Activated CD4-positive, alpha-beta T cell treated with anti-CD3 and anti-CD28 coated beads for 36 hours (primary cell): ENCODE results near the gene ODF2. TPM values are rescaled to one million over a fixed set of nuclear protein-coding genes. Genes with fewer than 3 reads are reported as not detected.
"Not testable (repeated sequence)": the region's sequence is repeated elsewhere in the genome, so short reads cannot be mapped to it uniquely, and the experiment has no call there.

ENCODE experiments used
- ATAC-seq: fragments of 200-7000 bp; cut with Tn5 transposase; one replicate; pipeline ENCODE4 v1.10.0; 2021; ENCODE audit warnings: mild to moderate bottlenecking, moderate library complexity
- CTCF ChIA-PET: fragments of 350-600 bp; sonication (Branson Sonifier 250); formaldehyde crosslinking; loops from one replicate; lab custom pipeline; 2021; ENCODE audit warnings: antibody characterized with exemption; lab: Charles Lee
- POLR2A ChIA-PET: fragments of 350-600 bp; sonication (Branson Sonifier 250); formaldehyde crosslinking; loops from one replicate; lab custom pipeline; 2021; ENCODE audit warnings: antibody characterized with exemption, inconsistent platforms; lab: Charles Lee
- DNase-seq: peaks from one replicate; pipeline ENCODE4 v3.0.0-alpha.2; 2020
- H3K27ac Mint-ChIP-seq: one replicate; pipeline ENCODE4 v1.8.0; 2021; ENCODE audit warnings: mixed read lengths
- H3K27me3 Mint-ChIP-seq: one replicate; pipeline ENCODE4 v1.8.0; 2021; ENCODE audit warnings: mixed read lengths
- H3K36me3 Mint-ChIP-seq: one replicate; pipeline ENCODE4 v1.8.0; 2021; ENCODE audit warnings: low read depth, mixed read lengths
- H3K4me1 Mint-ChIP-seq: one replicate; pipeline ENCODE4 v1.8.0; 2021; ENCODE audit warnings: mixed read lengths
- H3K4me3 Mint-ChIP-seq: one replicate; pipeline ENCODE4 v1.8.0; 2021; ENCODE audit warnings: mild to moderate bottlenecking, moderate library complexity, mixed read lengths
- H3K9me3 Mint-ChIP-seq: one replicate; pipeline ENCODE4 v1.8.0; 2021; ENCODE audit warnings: low read depth, mixed read lengths
- intact Hi-C, 2 experiments: fragments of 100-400 bp; cut with DNase I in 1 of 2; cut with micrococcal nuclease in 1 of 2; formaldehyde crosslinking; loops; one replicate each; pipeline versions ENCODE4 v1.14.2 to v1.15.1; 2022 to 2024; cut with DNase I, micrococcal nuclease
- total RNA-seq, 2 experiments: library from RNA; stranded (reverse); gene quantifications; one replicate each; pipeline ENCODE4 v1.2.3, GENCODE V29; 2021

The ODF2 gene
- total RNA-seq, 2 experiments from 2014 or later: 73.5 to 86.4 TPM

- peaks cover 45% of the 10 kb centered on the region for H3K36me3 Mint-ChIP-seq
- POLR2A ChIA-PET: interaction anchor here (0.7 kb wide), 1 partner anchor 155 kb away, joined by 3 read pairs; no protein-coding TSS in a partner anchor
- DNase-seq (no peak), ATAC-seq (no peak)
- H3K27ac Mint-ChIP-seq: no peak overlapping the region
- no peaks in the 10 kb centered on the region for H3K27me3 Mint-ChIP-seq
- CTCF ChIA-PET: no interaction called here
- H3K4me1 Mint-ChIP-seq: peaks cover 2% of the 10 kb centered on the region
- H3K9me3 Mint-ChIP-seq: no peaks in the 10 kb centered on the region
- no peak overlapping the region for H3K4me3 Mint-ChIP-seq
- intact Hi-C loops: no loop called here
These were observed 43.1 kb downstream of the ODF2 start for GRCh38 chr9:128498911-128499310.

DNA sequence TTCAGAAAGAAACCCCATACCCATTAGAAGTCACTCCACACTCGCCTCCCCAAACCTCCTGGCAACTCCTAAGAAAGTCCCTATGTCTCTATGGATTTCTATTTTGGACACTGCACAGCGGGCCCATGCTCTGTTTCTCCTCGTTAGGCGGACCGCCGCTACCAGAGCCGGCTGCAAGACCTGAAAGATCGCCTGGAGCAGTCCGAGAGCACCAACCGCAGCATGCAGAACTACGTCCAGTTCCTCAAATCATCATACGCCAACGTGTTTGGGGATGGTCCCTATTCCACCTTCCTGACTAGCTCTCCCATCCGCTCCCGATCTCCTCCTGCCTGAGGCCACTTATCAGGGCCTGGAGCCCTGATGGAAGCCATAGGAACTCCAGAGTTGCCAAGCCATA is 44.1 kb downstream of the ODF2 start:
- DNase-seq (no peak), ATAC-seq (no peak)
- H3K27ac Mint-ChIP-seq: no peak overlapping the region
- ChIA-PET CTCF (interaction anchor here (0.8 kb wide), 1 partner anchor 9 kb away, joined by 3 read pairs; no protein-coding TSS in a partner anchor), POLR2A (no interaction called here)
- peaks cover 41% of the 10 kb centered on the region for H3K36me3 Mint-ChIP-seq
- H3K4me3 Mint-ChIP-seq: no peak overlapping the region
- no peaks in the 10 kb centered on the region for H3K9me3 Mint-ChIP-seq
- H3K27me3 Mint-ChIP-seq: no peaks in the 10 kb centered on the region
- intact Hi-C loops: loop anchor here in 1 of 2 experiments (5.0 kb wide), 1 partner anchor 43 kb away; the partner anchor contains the start of gene ODF2
- H3K4me1 Mint-ChIP-seq: peaks cover 4% of the 10 kb centered on the region

GRCh38 chr9:128503415-128503825 is 47.6 kb downstream of the ODF2 start:
- ATAC-seq, H3K27ac Mint-ChIP-seq, H3K27me3 Mint-ChIP-seq, H3K9me3 Mint-ChIP-seq, DNase-seq, POLR2A ChIA-PET: not testable (repeated sequence)
- intact Hi-C loops: loop anchor here in 1 of 2 experiments (5.0 kb wide), 1 partner anchor 46 kb away; the partner anchor contains the start of gene ODF2
- CTCF ChIA-PET: interaction anchor here (0.5 to 0.6 kb wide), 2 partner anchors 50 to 104 kb away, joined by 3 read pairs; no protein-coding TSS in a partner anchor
- Mint-ChIP-seq H3K4me3 (peak overlapping the region; percentile 95), H3K36me3 (peaks cover 30% of the 10 kb centered on the region), H3K4me1 (peaks cover 16% of the 10 kb centered on the region)

DNA sequence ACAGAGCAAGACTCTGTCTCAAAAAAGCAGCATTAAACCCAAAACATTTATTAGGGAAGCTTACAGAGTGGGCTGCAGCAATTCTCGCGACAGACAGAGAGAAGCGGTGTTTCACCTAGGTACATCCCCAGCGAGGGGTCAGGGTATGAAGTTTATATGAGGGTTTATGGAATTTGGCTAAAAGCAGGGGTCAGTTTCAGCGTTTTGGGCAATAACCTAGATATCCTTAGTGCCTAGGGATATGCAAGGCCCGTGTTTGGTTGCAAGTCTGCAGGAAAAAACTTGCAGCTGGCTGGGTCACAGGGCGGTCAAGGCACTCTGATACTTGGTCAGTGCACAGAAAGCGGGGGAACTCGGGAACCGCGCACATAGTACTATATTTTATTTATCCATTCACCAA is 48.1 kb downstream of the ODF2 start:
- DNase-seq (peak; percentile 11), ATAC-seq (no peak)
- intact Hi-C loops: loop anchor here (1.0 to 5.0 kb wide), 16 partner anchors 47 to 606 kb away; partner anchors contain the start of genes ODF2 (in 2 of the 2), BBLN (in 1 of the 2), COQ4 (in 1 of the 2) and CRAT (in 1 of the 2)
- peak overlapping the region; percentile 95 for H3K4me3 Mint-ChIP-seq
- peak overlapping the region; percentile 67 for H3K27ac Mint-ChIP-seq
- H3K9me3 Mint-ChIP-seq: no peaks in the 10 kb centered on the region
- peaks cover 30% of the 10 kb centered on the region for H3K36me3 Mint-ChIP-seq
- H3K4me1 Mint-ChIP-seq: peaks cover 20% of the 10 kb centered on the region
- CTCF ChIA-PET: interaction anchor here (0.5 to 0.6 kb wide), 2 partner anchors 50 to 103 kb away, joined by 3 read pairs; no protein-coding TSS in a partner anchor
- no peaks in the 10 kb centered on the region for H3K27me3 Mint-ChIP-seq
- POLR2A ChIA-PET: no interaction called here

DNA sequence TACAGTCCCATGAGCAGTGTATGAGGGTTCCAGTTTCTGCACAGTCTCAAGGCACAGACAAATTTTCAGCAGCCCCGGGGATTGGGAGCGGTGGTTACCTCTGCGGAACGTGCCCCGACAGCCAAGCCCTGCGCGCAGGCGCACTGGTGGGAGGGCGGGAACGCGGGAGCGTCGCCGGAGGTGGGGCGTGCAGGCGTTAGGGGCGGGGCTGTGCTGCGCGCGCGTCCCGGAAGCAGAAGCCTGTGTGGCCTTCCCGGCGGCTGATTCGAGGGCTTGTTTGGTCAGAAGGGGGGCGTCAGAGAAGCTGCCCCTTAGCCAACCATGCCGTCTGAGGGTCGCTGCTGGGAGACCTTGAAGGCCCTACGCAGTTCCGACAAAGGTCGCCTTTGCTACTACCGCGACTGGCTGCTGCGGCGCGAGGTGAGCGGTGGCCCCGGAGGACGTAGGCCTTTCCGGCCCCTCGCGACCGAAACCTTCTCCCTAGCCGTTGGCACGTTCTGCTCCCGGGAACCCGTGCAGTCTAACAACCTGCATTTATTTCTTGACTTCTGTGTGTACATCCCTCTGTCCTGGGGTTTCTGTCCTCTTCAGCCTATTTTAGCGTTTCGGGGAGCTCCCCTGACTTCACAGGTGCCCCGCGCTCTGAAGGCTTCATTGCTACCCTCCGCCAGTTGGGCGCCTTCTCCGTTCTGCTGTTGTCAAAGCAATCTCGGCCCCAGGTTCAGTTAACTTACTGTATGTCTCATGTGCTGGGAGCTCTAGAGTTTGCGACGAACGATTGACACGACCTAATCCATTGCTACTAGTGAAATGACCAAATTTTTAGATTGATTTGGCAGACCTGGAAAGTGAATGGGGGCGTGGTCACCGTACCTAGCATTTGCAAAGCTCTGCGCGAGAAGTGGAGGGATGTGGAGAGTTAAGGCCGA is 48.9 kb downstream of the ODF2 start, which contains the start of gene GLE1:
Gene GLE1 (plus strand): TSS at position 235 of the 929 bp plus-strand sequence. CDS start 87 bp downstream, at position 322.
- peak within 1 kb of the TSS; percentile 99 for H3K27ac Mint-ChIP-seq
- H3K4me1 Mint-ChIP-seq: peaks cover 21% of the 10 kb centered on the region
- ChIA-PET POLR2A (interaction anchor here (0.6 to 1.3 kb wide), 6 partner anchors 9 to 317 kb away, joined by 3 to 13 read pairs (median 5); partner anchors contain the start of genes GOLGA2, SPTAN1 and SWI5), CTCF (interaction anchor here (0.6 to 2.5 kb wide), 3 partner anchors 45 to 143 kb away, joined by 3 to 9 read pairs (median 4); partner anchors contain the start of gene SPTAN1)
- no peaks in the 10 kb centered on the region for H3K27me3 Mint-ChIP-seq
- H3K9me3 Mint-ChIP-seq: no peaks in the 10 kb centered on the region
- DNase-seq (peak; percentile 98), ATAC-seq (peak; percentile 99)
- H3K4me3 Mint-ChIP-seq: peak within 1 kb of the TSS; percentile 95
- intact Hi-C loops: loop anchor here (1.0 to 5.0 kb wide), 17 partner anchors 46 to 606 kb away; partner anchors contain the start of genes ODF2 (in 2 of the 2), BBLN (in 1 of the 2), COQ4 (in 1 of the 2) and CRAT (in 1 of the 2)
- peaks cover 31% of the 10 kb centered on the region for H3K36me3 Mint-ChIP-seq

DNA sequence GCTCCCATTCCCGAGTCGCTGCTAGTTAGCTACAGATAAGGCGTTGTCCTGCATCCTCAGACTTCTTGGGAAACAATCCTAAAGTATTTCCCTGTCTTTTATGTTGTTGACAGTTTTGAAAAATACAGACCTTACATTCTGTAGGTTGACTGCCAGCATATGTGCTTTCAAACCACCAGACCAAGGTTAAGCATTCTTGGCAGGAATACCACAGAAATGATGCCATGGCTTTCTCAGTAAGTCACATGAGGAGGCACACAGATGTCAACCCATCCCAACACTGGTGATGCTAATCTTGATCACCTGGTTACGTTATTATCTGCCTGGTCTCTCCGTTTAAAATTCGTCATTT is 49.6 kb downstream of the ODF2 start:
- Mint-ChIP-seq H3K4me1 (peaks cover 21% of the 10 kb centered on the region), H3K27ac (peak overlapping the region; percentile 99), H3K36me3 (peaks cover 31% of the 10 kb centered on the region), H3K27me3 (no peaks in the 10 kb centered on the region), H3K9me3 (no peaks in the 10 kb centered on the region), H3K4me3 (peak overlapping the region; percentile 95)
- intact Hi-C loops: loop anchor here (1.0 to 2.0 kb wide), 2 partner anchors 45 to 143 kb away; no protein-coding TSS in a partner anchor
- DNase-seq (no peak), ATAC-seq (no peak)
- ChIA-PET CTCF (interaction anchor here (0.6 to 2.5 kb wide), 3 partner anchors 45 to 668 kb away, joined by 3 to 9 read pairs (median 3); no protein-coding TSS in a partner anchor), POLR2A (interaction anchor here (0.6 to 1.3 kb wide), 5 partner anchors 10 to 316 kb away, joined by 3 to 13 read pairs (median 5); partner anchors contain the start of gene SPTAN1)

- CTCF ChIA-PET: interaction anchor here (0.6 to 2.5 kb wide), 2 partner anchors 144 to 668 kb away, joined by 3 to 9 read pairs; no protein-coding TSS in a partner anchor
- H3K27me3 Mint-ChIP-seq, H3K27ac Mint-ChIP-seq, ATAC-seq, DNase-seq, H3K9me3 Mint-ChIP-seq: not testable (repeated sequence)
- POLR2A ChIA-PET: interaction anchor here (1.2 to 1.3 kb wide), 2 partner anchors 45 to 47 kb away, joined by 6 to 13 read pairs; partner anchors contain the start of gene SPTAN1
- Mint-ChIP-seq H3K4me1 (peaks cover 21% of the 10 kb centered on the region), H3K36me3 (peaks cover 27% of the 10 kb centered on the region), H3K4me3 (peak overlapping the region; percentile 95)
- intact Hi-C loops: loop anchor here (1.0 to 2.0 kb wide), 2 partner anchors 44 to 143 kb away; no protein-coding TSS in a partner anchor
These were observed 50.1 kb downstream of the ODF2 start for GRCh38 chr9:128505906-128506305.

GRCh38 chr9:128512820-128513219 is 57.0 kb downstream of the ODF2 start:
- intact Hi-C loops: no loop called here
- H3K4me1 Mint-ChIP-seq: peaks cover 10% of the 10 kb centered on the region
- no peaks in the 10 kb centered on the region for H3K27me3 Mint-ChIP-seq
- ChIA-PET POLR2A (no interaction called here), CTCF (no interaction called here)
- DNase-seq: no peak
- peaks cover 44% of the 10 kb centered on the region for H3K36me3 Mint-ChIP-seq
- no peak overlapping the region for H3K27ac Mint-ChIP-seq
- H3K4me3 Mint-ChIP-seq: no peak overlapping the region
- no peaks in the 10 kb centered on the region for H3K9me3 Mint-ChIP-seq
- no peak for ATAC-seq

GRCh38 chr9:128521956-128522355 is 66.2 kb downstream of the ODF2 start:
- ChIA-PET CTCF (interaction anchor here (0.6 to 0.8 kb wide), 4 partner anchors 8 to 240 kb away, joined by 3 read pairs; no protein-coding TSS in a partner anchor), POLR2A (no interaction called here)

GRCh38 chr9:128523199-128523925 is 67.6 kb downstream of the ODF2 start:
- ChIA-PET CTCF (interaction anchor here (0.5 kb wide), 1 partner anchor 282 kb away, joined by 4 read pairs; no protein-coding TSS in a partner anchor), POLR2A (no interaction called here)
- Mint-ChIP-seq H3K27me3 (no peaks in the 10 kb centered on the region), H3K4me3 (no peak overlapping the region), H3K9me3 (no peaks in the 10 kb centered on the region), H3K36me3 (peaks cover 49% of the 10 kb centered on the region), H3K4me1 (no peaks in the 10 kb centered on the region), H3K27ac (no peak overlapping the region)
- ATAC-seq (no peak), DNase-seq (no peak)
- intact Hi-C loops: no loop called here

More at GRCh38 chr9:128521956-128522355, 66.2 kb downstream of the ODF2 start:
- Mint-ChIP-seq H3K4me3 (no peak overlapping the region), H3K36me3 (peaks cover 53% of the 10 kb centered on the region), H3K27me3 (no peaks in the 10 kb centered on the region), H3K9me3 (no peaks in the 10 kb centered on the region), H3K4me1 (no peaks in the 10 kb centered on the region), H3K27ac (no peak overlapping the region)
- no peak for ATAC-seq
- no peak for DNase-seq
- intact Hi-C loops: no loop called here
